HepG2 (cell line): ENCODE measurements around the gene ASGR1. TPM values are rescaled to one million over a fixed set of nuclear protein-coding genes. Genes with fewer than 3 reads are reported as not detected.

Source experiments
- ARID5B ChIP-seq: IDR thresholded peaks from 2 replicates; pipeline ENCODE4 v1.4.0; 2020; ENCODE audit warnings: mild to moderate bottlenecking, missing genetic modification reagents
- GFI1 ChIP-seq: sonication (generic); formaldehyde crosslinking; IDR thresholded peaks from 2 replicates; pipeline ENCODE4 v1.5.0; 2020; ENCODE audit warnings: missing genetic modification reagents, mild to moderate bottlenecking, borderline replicate concordance
- HMGXB3 ChIP-seq: sonication (generic); formaldehyde crosslinking; IDR thresholded peaks from 2 replicates; pipeline ENCODE4 v1.4.0; 2020; ENCODE audit warnings: missing genetic modification reagents, borderline replicate concordance
- SAP130 ChIP-seq: IDR thresholded peaks from 2 replicates; pipeline ENCODE4 v1.6.1; 2016; ENCODE audit warnings: low read depth
- SNAPC2 ChIP-seq: sonication (generic); formaldehyde crosslinking; IDR thresholded peaks from 2 replicates; pipeline ENCODE4 v1.8.1; 2022; ENCODE audit warnings: mild to moderate bottlenecking, missing genetic modification reagents
- THAP11 ChIP-seq: IDR thresholded peaks from 2 replicates; pipeline ENCODE4 v1.6.1; 2016; ENCODE audit warnings: missing biosample characterization, missing genetic modification reagents
- ZBTB42 ChIP-seq: sonication (generic); formaldehyde crosslinking; IDR thresholded peaks from 2 replicates; pipeline ENCODE4 v1.5.0; 2020; ENCODE audit warnings: mild to moderate bottlenecking, missing genetic modification reagents
- ZKSCAN8 ChIP-seq: IDR thresholded peaks from 2 replicates; pipeline ENCODE4 v1.6.1; 2016; ENCODE audit warnings: borderline replicate concordance, missing genetic modification reagents, missing compliant biosample characterization
- ZNF567 ChIP-seq: sonication (generic); formaldehyde crosslinking; IDR thresholded peaks from 2 replicates; pipeline ENCODE4 v1.8.1; 2023; ENCODE audit warnings: mild to moderate bottlenecking, missing genetic modification reagents, borderline replicate concordance
- ZNF781 ChIP-seq: sonication (generic); formaldehyde crosslinking; IDR thresholded peaks from 2 replicates; pipeline ENCODE4 v1.5.1; 2020; ENCODE audit warnings: borderline replicate concordance, mild to moderate bottlenecking, missing genetic modification reagents; ENCODE audit errors: not compliant biosample characterization
- polyA plus RNA-seq, 8 experiments: library from polyadenylated mRNA; depleted of rRNA in 3 of 8; stranded (reverse) in 7 of 8; unstranded in 1 of 8; fragments of >200 nt; fragmentation: Illumina TruSeq in 4 of 8; extraction: Trizol in 4 of 8; gene quantifications; 2 replicates each; pipeline versions ENCODE4 v1.2.1 to v1.2.3, GENCODE V29; 2011 to 2016; ENCODE audit warnings: low read depth in 4 of 8, missing spikeins in 1 of 8, mixed read lengths in 1 of 8; ENCODE audit not compliant: insufficient read depth in 1 of 8
- total RNA-seq, 5 experiments: library from RNA; depleted of rRNA; stranded (reverse); fragments of >200 nt; fragmentation: Illumina TruSeq; extraction: Trizol; gene quantifications; 2 replicates each; pipeline ENCODE4 v1.2.3, GENCODE V29; 2016; ENCODE audit warnings: low read depth in 1 of 5
- TF ChIP-seq, protein P1 (sequence below): sonication (generic); formaldehyde crosslinking; IDR thresholded peaks from 2 replicates; pipeline ENCODE4 v1.8.0; 2022; ENCODE audit warnings: mild to moderate bottlenecking, missing genetic modification reagents; ENCODE audit not compliant: insufficient replicate concordance
- TF ChIP-seq, protein P2 (sequence below): IDR thresholded peaks from 2 replicates; pipeline ENCODE4 v1.6.1; 2016; ENCODE audit warnings: missing compliant biosample characterization, missing genetic modification reagents, borderline replicate concordance
- TF ChIP-seq, protein P3 (sequence below): sonication (generic); formaldehyde crosslinking; IDR thresholded peaks from 2 replicates; pipeline ENCODE4 v1.4.0; 2020; ENCODE audit warnings: missing genetic modification reagents

Gene ASGR1
- total and polyA plus RNA-seq, 2 of the 13 experiments (the other 11 are each of a cell fraction or from before 2014, with no cell fraction given), result 353 to 796 TPM

- TF ChIP-seq ZKSCAN8 (CRISPR knock-in tag) (no peak), ZBTB42 (no peak), HMGXB3 (CRISPR knock-in tag) (no peak), GFI1 (CRISPR knock-in tag) (no peak), ARID5B (CRISPR knock-in tag) (0 out of 2 replicates have a peak, but pooled peaks have one; percentile 3), SNAPC2 (CRISPR knock-in tag) (no peak), SAP130 (no peak), THAP11 (no peak), ZNF781 (peak; percentile 48), ZNF567 (CRISPR knock-in tag) (no peak)
- TF ChIP-seq, protein P1, sequence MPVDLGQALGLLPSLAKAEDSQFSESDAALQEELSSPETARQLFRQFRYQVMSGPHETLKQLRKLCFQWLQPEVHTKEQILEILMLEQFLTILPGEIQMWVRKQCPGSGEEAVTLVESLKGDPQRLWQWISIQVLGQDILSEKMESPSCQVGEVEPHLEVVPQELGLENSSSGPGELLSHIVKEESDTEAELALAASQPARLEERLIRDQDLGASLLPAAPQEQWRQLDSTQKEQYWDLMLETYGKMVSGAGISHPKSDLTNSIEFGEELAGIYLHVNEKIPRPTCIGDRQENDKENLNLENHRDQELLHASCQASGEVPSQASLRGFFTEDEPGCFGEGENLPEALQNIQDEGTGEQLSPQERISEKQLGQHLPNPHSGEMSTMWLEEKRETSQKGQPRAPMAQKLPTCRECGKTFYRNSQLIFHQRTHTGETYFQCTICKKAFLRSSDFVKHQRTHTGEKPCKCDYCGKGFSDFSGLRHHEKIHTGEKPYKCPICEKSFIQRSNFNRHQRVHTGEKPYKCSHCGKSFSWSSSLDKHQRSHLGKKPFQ (CRISPR knock-in tag), result peak; percentile 69
- TF ChIP-seq, protein P2, sequence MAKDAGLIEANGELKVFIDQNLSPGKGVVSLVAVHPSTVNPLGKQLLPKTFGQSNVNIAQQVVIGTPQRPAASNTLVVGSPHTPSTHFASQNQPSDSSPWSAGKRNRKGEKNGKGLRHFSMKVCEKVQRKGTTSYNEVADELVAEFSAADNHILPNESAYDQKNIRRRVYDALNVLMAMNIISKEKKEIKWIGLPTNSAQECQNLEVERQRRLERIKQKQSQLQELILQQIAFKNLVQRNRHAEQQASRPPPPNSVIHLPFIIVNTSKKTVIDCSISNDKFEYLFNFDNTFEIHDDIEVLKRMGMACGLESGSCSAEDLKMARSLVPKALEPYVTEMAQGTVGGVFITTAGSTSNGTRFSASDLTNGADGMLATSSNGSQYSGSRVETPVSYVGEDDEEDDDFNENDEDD (CRISPR knock-in tag), result no peak
- TF ChIP-seq, protein P3, sequence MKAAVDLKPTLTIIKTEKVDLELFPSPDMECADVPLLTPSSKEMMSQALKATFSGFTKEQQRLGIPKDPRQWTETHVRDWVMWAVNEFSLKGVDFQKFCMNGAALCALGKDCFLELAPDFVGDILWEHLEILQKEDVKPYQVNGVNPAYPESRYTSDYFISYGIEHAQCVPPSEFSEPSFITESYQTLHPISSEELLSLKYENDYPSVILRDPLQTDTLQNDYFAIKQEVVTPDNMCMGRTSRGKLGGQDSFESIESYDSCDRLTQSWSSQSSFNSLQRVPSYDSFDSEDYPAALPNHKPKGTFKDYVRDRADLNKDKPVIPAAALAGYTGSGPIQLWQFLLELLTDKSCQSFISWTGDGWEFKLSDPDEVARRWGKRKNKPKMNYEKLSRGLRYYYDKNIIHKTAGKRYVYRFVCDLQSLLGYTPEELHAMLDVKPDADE (CRISPR knock-in tag), result peak; percentile 45; the same call in 1 of the 2 replicates
Observed at GRCh38 chr17:7219229-7219811, 40.1 kb upstream of the ASGR1 start (continued).
